ENCODE measurements around the gene PLSCR3. TPM values are rescaled to one million over a fixed set of nuclear protein-coding genes. Genes with fewer than 3 reads are reported as not detected.

The PLSCR3 gene
- total RNA-seq, 4 donors from 2014 or later = 0.77 to 42.6 (median 17.6) TPM

- peaks cover 0 to 18% of the 10 kb centered on the region in 2 donors for H3K4me1 ChIP-seq
- H3K9me3 ChIP-seq = no peaks in the 10 kb centered on the region
- H3K27me3 ChIP-seq = no peaks in the 10 kb centered on the region
- H3K27ac ChIP-seq = no peak overlapping the region
- TF ChIP-seq CTCF (IDR thresholded peaks at IDR 0.05) (no peak), POLR2A (IDR thresholded peaks at IDR 0.05) (no peak)
- H3K36me3 ChIP-seq = no peaks in the 10 kb centered on the region
- no peak overlapping the region for H3K4me3 ChIP-seq
- intact Hi-C loops (cut with DNase I; ENCODE audit: low total_unique reads) = loop anchor here (10.0 kb wide), 1 partner anchor 53 kb away; the partner anchor contains the start of genes POLR2A and SLC35G6
- no peak for DNase-seq
Observed at GRCh38 chr17:7432296-7432695, 38.0 kb upstream of the PLSCR3 start.

- H3K27ac ChIP-seq = no peak overlapping the region
- no peak for DNase-seq
- no peaks in the 10 kb centered on the region for H3K27me3 ChIP-seq
- H3K4me3 ChIP-seq = no peak overlapping the region
- H3K36me3 ChIP-seq = no peaks in the 10 kb centered on the region
- H3K4me1 ChIP-seq = peaks cover 0 to 11% of the 10 kb centered on the region in 2 donors
- TF ChIP-seq POLR2A (IDR thresholded peaks at IDR 0.05) (no peak), CTCF (IDR thresholded peaks at IDR 0.05) (no peak)
- no peaks in the 10 kb centered on the region for H3K9me3 ChIP-seq
- intact Hi-C loops (cut with DNase I; ENCODE audit: low total_unique reads) = loop anchor here (10.0 kb wide), 1 partner anchor 54 kb away; the partner anchor contains the start of genes POLR2A and SLC35G6
Observed at GRCh38 chr17:7431231-7431630, 36.9 kb upstream of the PLSCR3 start.

GRCh38 chr17:7429722-7430121, 35.4 kb upstream of the PLSCR3 start:
- H3K4me1 ChIP-seq = no peaks in the 10 kb centered on the region
- DNase-seq = no peak
- H3K4me3 ChIP-seq = no peak overlapping the region
- intact Hi-C loops (cut with DNase I; ENCODE audit: low total_unique reads) = loop anchor here (10.0 kb wide), 1 partner anchor 55 kb away; the partner anchor contains the start of genes POLR2A and SLC35G6
- TF ChIP-seq POLR2A (IDR thresholded peaks at IDR 0.05) (no peak), CTCF (IDR thresholded peaks at IDR 0.05) (no peak)
- no peaks in the 10 kb centered on the region for H3K36me3 ChIP-seq
- no peak overlapping the region for H3K27ac ChIP-seq
- H3K27me3 ChIP-seq = no peaks in the 10 kb centered on the region
- H3K9me3 ChIP-seq = no peaks in the 10 kb centered on the region

- no peaks in the 10 kb centered on the region for H3K36me3 ChIP-seq
- no peaks in the 10 kb centered on the region for H3K27me3 ChIP-seq
- TF ChIP-seq CTCF (IDR thresholded peaks at IDR 0.05) (no peak), POLR2A (IDR thresholded peaks at IDR 0.05) (no peak)
- intact Hi-C loops (cut with DNase I; ENCODE audit: low total_unique reads) = no loop called here
- no peaks in the 10 kb centered on the region for H3K9me3 ChIP-seq
- no peak for DNase-seq
- H3K4me1 ChIP-seq = no peaks in the 10 kb centered on the region
- H3K4me3 ChIP-seq = no peak within 1 kb of the TSS
- H3K27ac ChIP-seq = no peak within 1 kb of the TSS
Observed at GRCh38 chr17:7428557-7428956, 34.2 kb upstream of the PLSCR3 start, which contains the start of gene SPEM3. Gene SPEM3, plus strand, starts transcription at chr17:7428857. Its CDS starts 46 bp downstream, at chr17:7428903.

GRCh38 chr17:7427549-7427948, 33.2 kb upstream of the PLSCR3 start:
- H3K36me3 ChIP-seq = no peaks in the 10 kb centered on the region
- H3K9me3 ChIP-seq = no peaks in the 10 kb centered on the region
- no peak for DNase-seq
- H3K4me1 ChIP-seq = no peaks in the 10 kb centered on the region
- TF ChIP-seq POLR2A (IDR thresholded peaks at IDR 0.05) = no peak
- no peak for TF ChIP-seq CTCF (IDR thresholded peaks at IDR 0.05)
- H3K27me3 ChIP-seq = no peaks in the 10 kb centered on the region
- no peak overlapping the region for H3K27ac ChIP-seq
- intact Hi-C loops (cut with DNase I; ENCODE audit: low total_unique reads) = no loop called here
- no peak overlapping the region for H3K4me3 ChIP-seq

All from uterus (tissue), 4 donors.